Measurements from ENCODE around the gene NPAT. TPM values are rescaled to one million over a fixed set of nuclear protein-coding genes. Genes with fewer than 3 reads are reported as not detected.

Gene NPAT
- total and polyA plus RNA-seq, 9 of the 15 experiments (the other 6 are each of a cell fraction or from before 2014, with no cell fraction given) = 8.8 to 30.0 (median 22.1) TPM

- in situ Hi-C loops (cut with MboI) (no loop called here), intact Hi-C loops (cut with micrococcal nuclease) (no loop called here)
- Histone ChIP-seq H3K27ac (ENCODE audit: extremely low read depth, low read depth, low read length) (no peak overlapping the region), H3K9ac (ENCODE audit: insufficient read depth in 1 of 2, low read depth in 2 of 2, low read length in 2 of 2) (no peak overlapping the region), H3K4me3 (no peak overlapping the region), H3K9me3 (replicated peaks; ENCODE audit: control insufficient read depth, insufficient read depth, low read depth, low read length) (no peaks in the 10 kb centered on the region), H3K36me3 (ENCODE audit: control insufficient read depth, insufficient read depth, low read length) (peaks cover 84% of the 10 kb centered on the region), H3K27me3 (ENCODE audit: control insufficient read depth in 2 of 2, insufficient read depth in 2 of 2, low read length in 2 of 2) (no peaks in the 10 kb centered on the region), H2AFZ (ENCODE audit: low read depth, low read length) (no peak overlapping the region), H3K4me2 (ENCODE audit: insufficient read depth, low read length) (no peak overlapping the region), H3K4me1 (replicated peaks in 1 of 2; ENCODE audit: control insufficient read depth in 2 of 2, insufficient read depth in 2 of 2, low read length in 2 of 2) (no peaks in the 10 kb centered on the region; a peak in 1 of 5 replicates), H3K79me2 (ENCODE audit: control insufficient read depth, insufficient read depth, low read length) (peaks cover 27% of the 10 kb centered on the region), H3K9me1 (ENCODE audit: control insufficient read depth, insufficient read depth, low read length) (no peaks in the 10 kb centered on the region), H4K20me1 (replicated peaks; ENCODE audit: control insufficient read depth, insufficient read depth, low read length) (no peaks in the 10 kb centered on the region)
- DNase-seq (ENCODE audit: extremely low read depth in 1 of 4, low spot score in 3 of 4) = no peak
- CTCF ChIA-PET (ENCODE audit: low intra/inter-chr PET ratio) = no interaction called here
- TF ChIP-seq ZNF316 (IDR thresholded peaks at IDR 0.05) = peak; percentile 95
- peak; percentile 61; the same call in 1 of the 2 replicates for TF ChIP-seq MAFG (tag; conservative IDR thresholded peaks at IDR 0.05)
- no peak for TF ChIP-seq ETV5 (CRISPR knock-in tag; IDR thresholded peaks at IDR 0.05; ENCODE audit: low read depth)
- TF ChIP-seq MAFK (IDR thresholded peaks at IDR 0.05; ENCODE audit: low read length) = peak; percentile 60; the same call in 1 of the 2 replicates
- no peak for TF ChIP-seq ZBTB8A (IDR thresholded peaks at IDR 0.05; ENCODE audit: partially characterized antibody)
- TF ChIP-seq MECOM (CRISPR knock-in tag; IDR thresholded peaks at IDR 0.05) = no peak
- TF ChIP-seq C11orf30 (IDR thresholded peaks at IDR 0.05; ENCODE audit: low read depth) = peak; percentile 85
- peak; percentile 72; the same call in 1 of the 2 replicates for TF ChIP-seq MAFF (IDR thresholded peaks at IDR 0.05; ENCODE audit: low read length)
- no peak for ATAC-seq
- FAIRE-seq = no peak
- POLR2A ChIA-PET = interaction anchor here (0.9 to 1.0 kb wide), 3 partner anchors 8 to 28 kb away, joined by 3 to 6 read pairs (median 4); no protein-coding TSS in a partner anchor
- BruUV-seq (replicated peaks) = no TSS peak
Observed at GRCh38 chr11:108193725-108194124, 28.7 kb downstream of the NPAT start.

- no peak for DNase-seq (ENCODE audit: extremely low read depth in 1 of 4, low spot score in 3 of 4)
- no peak for ATAC-seq
- POLR2A ChIA-PET = no interaction called here
- in situ Hi-C loops (cut with MboI) = no loop called here
- Histone ChIP-seq H3K4me3 (no peak overlapping the region), H3K4me1 (replicated peaks in 1 of 2; ENCODE audit: control insufficient read depth in 2 of 2, insufficient read depth in 2 of 2, low read length in 2 of 2) (0 out of 5 replicates have a peak, but pooled peaks cover 0 to 4% of the 10 kb centered on the region in 2 experiments), H3K9me3 (replicated peaks; ENCODE audit: control insufficient read depth, insufficient read depth, low read depth, low read length) (no peaks in the 10 kb centered on the region), H3K4me2 (ENCODE audit: insufficient read depth, low read length) (no peak overlapping the region), H3K9ac (ENCODE audit: insufficient read depth in 1 of 2, low read depth in 2 of 2, low read length in 2 of 2) (no peak overlapping the region), H3K9me1 (ENCODE audit: control insufficient read depth, insufficient read depth, low read length) (no peaks in the 10 kb centered on the region), H3K36me3 (ENCODE audit: control insufficient read depth, insufficient read depth, low read length) (peaks cover 81% of the 10 kb centered on the region), H3K79me2 (ENCODE audit: control insufficient read depth, insufficient read depth, low read length) (no peaks in the 10 kb centered on the region), H3K27me3 (ENCODE audit: control insufficient read depth in 2 of 2, insufficient read depth in 2 of 2, low read length in 2 of 2) (no peaks in the 10 kb centered on the region), H2AFZ (ENCODE audit: low read depth, low read length) (no peak overlapping the region), H4K20me1 (replicated peaks; ENCODE audit: control insufficient read depth, insufficient read depth, low read length) (no peaks in the 10 kb centered on the region), H3K27ac (ENCODE audit: extremely low read depth, low read depth, low read length) (no peak overlapping the region)
- CTCF ChIA-PET (ENCODE audit: low intra/inter-chr PET ratio) = no interaction called here
- intact Hi-C loops (cut with micrococcal nuclease) = no loop called here
- WGBS (ENCODE audit: insufficient coverage, low coverage, missing lambda C conversion rate) = 82% methylated on average over 5 of the region's 5 CpGs
- FAIRE-seq = no peak
- TF ChIP-seq HDAC8 (tag; IDR thresholded peaks at IDR 0.05) = no peak
- TF ChIP-seq SUPT5H (IDR thresholded peaks at IDR 0.05) = no peak
- no peak for TF ChIP-seq ERF (CRISPR knock-in tag; IDR thresholded peaks at IDR 0.05)
- no TSS peak for BruUV-seq (replicated peaks)
Observed at GRCh38 chr11:108177570-108177969, 44.9 kb downstream of the NPAT start.

Measured in K562 (cell line).